HEK293T (cell line): Measurements from ENCODE around the gene KCNH4.

Source experiments
- CTCF ChIA-PET: fragments of 350-600 bp; formaldehyde crosslinking; extraction: SDS; loops from one replicate; lab custom pipeline; 2021; ENCODE audit warnings: antibody characterized with exemption, inconsistent platforms; lab: Yijun Ruan, JAX
- POLR2A ChIA-PET: fragments of 350-600 bp; formaldehyde crosslinking; extraction: SDS; loops from one replicate; lab custom pipeline; 2020; ENCODE audit warnings: antibody characterized with exemption, inconsistent platforms; lab: Yijun Ruan, JAX
- DNase-seq: peaks from one replicate; pipeline ENCODE4 v3.0.0; 2012; ENCODE audit warnings: mixed read lengths; ENCODE audit errors: extremely low spot score
- ARNT ChIP-seq: fragments of 450-650 bp; IDR thresholded peaks from 2 replicates; pipeline ENCODE4 v1.6.1; 2017; ENCODE audit warnings: mild to moderate bottlenecking
- BHLHE40 ChIP-seq: fragments of 450-650 bp; IDR thresholded peaks from 2 replicates; pipeline ENCODE4 v1.6.1; 2016; ENCODE audit warnings: mild to moderate bottlenecking, moderate library complexity, borderline replicate concordance
- CTBP1 ChIP-seq: fragments of 450-650 bp; IDR thresholded peaks from 2 replicates; pipeline ENCODE4 v1.6.1; 2016; ENCODE audit warnings: borderline replicate concordance
- ELF4 ChIP-seq: fragments of 450-650 bp; IDR thresholded peaks from 2 replicates; pipeline ENCODE4 v1.6.1; 2017; ENCODE audit warnings: antibody characterized with exemption
- FOXA1 ChIP-seq: fragments of 450-650 bp; IDR thresholded peaks from 2 replicates; pipeline ENCODE4 v1.6.1; 2016; ENCODE audit warnings: mild to moderate bottlenecking
- FOXK2 ChIP-seq: fragments of 450-650 bp; IDR thresholded peaks from 2 replicates; pipeline ENCODE4 v1.6.1; 2016; ENCODE audit warnings: mild to moderate bottlenecking
- FOXM1 ChIP-seq: fragments of 450-650 bp; IDR thresholded peaks from 2 replicates; pipeline ENCODE4 v1.6.1; 2017; ENCODE audit warnings: mild to moderate bottlenecking, borderline replicate concordance
- HDGF ChIP-seq: fragments of 450-650 bp; IDR thresholded peaks from 2 replicates; pipeline ENCODE4 v1.6.1; 2017; ENCODE audit warnings: antibody characterized with exemption, borderline replicate concordance
- L3MBTL2 ChIP-seq: fragments of 450-650 bp; conservative IDR thresholded peaks from 2 replicates; pipeline ENCODE4 v1.6.1; 2016; ENCODE audit warnings: mild to moderate bottlenecking
- LEF1 ChIP-seq: fragments of 450-650 bp; IDR thresholded peaks from 2 replicates; pipeline ENCODE4 v1.6.1; 2017; ENCODE audit warnings: mild to moderate bottlenecking, borderline replicate concordance
- NFRKB ChIP-seq: fragments of 450-650 bp; IDR thresholded peaks from 2 replicates; pipeline ENCODE4 v1.6.1; 2016; ENCODE audit warnings: mild to moderate bottlenecking, moderate library complexity
- SP1 ChIP-seq: fragments of 450-650 bp; IDR thresholded peaks from 2 replicates; pipeline ENCODE4 v1.6.1; 2017
- SUZ12 ChIP-seq: fragments of 450-650 bp; IDR thresholded peaks from 2 replicates; pipeline ENCODE4 v1.6.1; 2016; ENCODE audit warnings: mild to moderate bottlenecking
- TARDBP ChIP-seq: fragments of 450-650 bp; IDR thresholded peaks from 2 replicates; pipeline ENCODE4 v1.6.1; 2016
- ZNF384 ChIP-seq: fragments of 450-650 bp; IDR thresholded peaks from 2 replicates; pipeline ENCODE4 v1.6.1; 2016
- TF ChIP-seq, protein P1 (sequence below): fragments of 450-650 bp; IDR thresholded peaks from 2 replicates; pipeline ENCODE4 v1.6.1; 2016

The KCNH4 gene

DNA sequence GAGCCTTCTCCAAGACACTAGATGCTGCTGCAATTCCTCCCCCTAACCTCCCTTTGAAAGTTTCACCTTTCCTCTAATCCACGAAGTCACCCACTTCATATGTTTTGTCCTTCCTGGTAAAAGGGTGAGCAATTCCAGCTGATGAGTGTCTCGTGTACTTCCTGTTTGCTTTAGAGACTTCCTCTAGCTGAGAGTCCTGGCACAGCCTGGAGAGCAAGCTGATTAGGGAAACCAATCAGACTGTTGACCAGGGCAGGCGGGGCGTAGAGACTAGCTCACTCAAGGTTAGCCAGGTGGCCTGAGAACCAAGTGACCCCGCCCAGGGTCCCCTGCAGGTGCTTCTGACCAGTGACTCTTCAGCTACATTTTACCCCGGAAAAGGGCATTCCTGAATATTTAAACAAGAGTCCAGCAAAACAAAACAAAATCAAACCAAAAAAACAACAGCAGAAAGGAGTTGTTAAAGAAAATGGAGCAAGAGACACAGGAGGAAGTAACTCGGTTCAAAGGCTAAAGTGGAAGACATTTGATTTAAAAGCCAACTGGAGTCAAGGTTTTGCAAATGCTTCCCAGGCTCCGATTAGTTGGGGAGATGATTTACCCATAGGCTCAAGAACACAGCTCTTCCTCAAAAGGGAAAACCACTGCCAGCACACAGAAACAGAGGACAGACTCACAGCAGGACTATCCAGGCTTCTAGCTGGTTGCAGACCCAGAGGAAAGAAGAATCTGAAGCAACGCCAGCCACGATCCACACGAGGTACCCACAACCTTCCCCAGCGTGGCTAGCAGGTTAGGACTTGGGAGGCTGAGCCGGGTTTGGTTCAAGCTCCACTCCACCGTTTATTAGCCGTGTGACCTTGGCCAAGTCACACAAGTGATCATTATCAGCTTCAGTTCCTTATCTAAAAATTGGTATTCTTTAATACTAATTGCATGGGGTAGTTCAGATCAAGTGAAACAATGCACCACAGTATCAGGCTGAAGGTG is 45.0 kb downstream of the KCNH4 start:
- no peak for TF ChIP-seq L3MBTL2
- no peak for TF ChIP-seq FOXM1
- no peak for TF ChIP-seq SP1
- TF ChIP-seq, protein P1, sequence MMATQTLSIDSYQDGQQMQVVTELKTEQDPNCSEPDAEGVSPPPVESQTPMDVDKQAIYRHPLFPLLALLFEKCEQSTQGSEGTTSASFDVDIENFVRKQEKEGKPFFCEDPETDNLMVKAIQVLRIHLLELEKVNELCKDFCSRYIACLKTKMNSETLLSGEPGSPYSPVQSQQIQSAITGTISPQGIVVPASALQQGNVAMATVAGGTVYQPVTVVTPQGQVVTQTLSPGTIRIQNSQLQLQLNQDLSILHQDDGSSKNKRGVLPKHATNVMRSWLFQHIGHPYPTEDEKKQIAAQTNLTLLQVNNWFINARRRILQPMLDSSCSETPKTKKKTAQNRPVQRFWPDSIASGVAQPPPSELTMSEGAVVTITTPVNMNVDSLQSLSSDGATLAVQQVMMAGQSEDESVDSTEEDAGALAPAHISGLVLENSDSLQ = no peak
- TF ChIP-seq LEF1 = no peak
- TF ChIP-seq NFRKB = no peak
- no peak for TF ChIP-seq ARNT
- no peak for TF ChIP-seq HDGF
- TF ChIP-seq TARDBP = no peak
- TF ChIP-seq BHLHE40 = no peak
- TF ChIP-seq FOXA1 = no peak
- no peak for TF ChIP-seq FOXK2
- no peak for DNase-seq
- ChIA-PET POLR2A (interaction anchor here (1.1 to 2.7 kb wide), 3 partner anchors 15 to 119 kb away, joined by 3 to 15 read pairs (median 5); partner anchors contain the start of genes DNAJC7 and KAT2A), CTCF (interaction anchor here (0.6 kb wide), 1 partner anchor 1997 kb away, joined by 3 read pairs; no protein-coding TSS in a partner anchor)

GRCh38 chr17:42135151-42135550 is 45.8 kb downstream of the KCNH4 start:
- no peak for DNase-seq
- ChIA-PET CTCF (interaction anchor here (0.6 kb wide), 1 partner anchor 175 kb away, joined by 5 read pairs; no protein-coding TSS in a partner anchor), POLR2A (interaction anchor here (1.3 to 2.7 kb wide), 2 partner anchors 14 to 118 kb away, joined by 5 to 15 read pairs; partner anchors contain the start of genes DNAJC7 and KAT2A)
- no peak for TF ChIP-seq SUZ12
- TF ChIP-seq ZNF384 = no peak
- TF ChIP-seq FOXM1 = no peak
- TF ChIP-seq SP1 = no peak
- TF ChIP-seq HDGF = no peak
- TF ChIP-seq FOXK2 = no peak
- TF ChIP-seq ELF4 = no peak
- no peak for TF ChIP-seq LEF1
- TF ChIP-seq NFRKB = no peak
- no peak for TF ChIP-seq FOXA1
- no peak for TF ChIP-seq TARDBP
- TF ChIP-seq, protein P1 = no peak

DNA sequence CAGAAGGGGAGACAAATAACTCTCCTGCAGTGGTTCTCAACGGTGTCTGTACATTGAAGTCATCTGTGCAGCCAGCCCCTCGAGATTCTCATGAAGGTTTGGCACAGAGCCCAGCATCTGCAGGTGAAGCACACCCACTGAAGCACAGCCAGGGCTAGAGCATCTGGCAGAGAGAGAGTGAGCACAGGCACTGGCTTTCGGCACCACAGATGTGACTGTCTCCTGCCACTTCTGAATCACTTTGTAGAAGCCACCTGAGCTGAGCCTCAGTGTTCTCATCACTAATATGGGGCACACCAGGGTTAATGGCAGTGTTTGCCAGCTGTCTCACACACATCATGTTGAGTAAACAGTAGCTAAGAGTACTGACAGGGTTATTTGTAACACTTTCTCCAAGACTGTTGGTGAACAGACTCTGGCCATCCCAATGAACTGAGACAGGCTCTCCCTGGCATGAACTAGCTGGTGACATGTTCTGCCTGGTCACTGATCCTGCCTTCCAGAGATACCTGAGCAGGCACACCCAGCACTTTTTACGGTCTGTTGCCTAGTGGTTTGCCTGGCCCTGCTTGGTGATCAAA is 47.4 kb downstream of the KCNH4 start:
- TF ChIP-seq HDGF (no peak), ELF4 (no peak), NFRKB (no peak), ZNF384 (no peak)
- ChIA-PET CTCF (no interaction called here), POLR2A (interaction anchor here (1.1 to 2.7 kb wide), 3 partner anchors 13 to 203 kb away, joined by 3 to 15 read pairs (median 3); partner anchors contain the start of genes CNP, KAT2A and ODAD4)
- DNase-seq = no peak

DNA sequence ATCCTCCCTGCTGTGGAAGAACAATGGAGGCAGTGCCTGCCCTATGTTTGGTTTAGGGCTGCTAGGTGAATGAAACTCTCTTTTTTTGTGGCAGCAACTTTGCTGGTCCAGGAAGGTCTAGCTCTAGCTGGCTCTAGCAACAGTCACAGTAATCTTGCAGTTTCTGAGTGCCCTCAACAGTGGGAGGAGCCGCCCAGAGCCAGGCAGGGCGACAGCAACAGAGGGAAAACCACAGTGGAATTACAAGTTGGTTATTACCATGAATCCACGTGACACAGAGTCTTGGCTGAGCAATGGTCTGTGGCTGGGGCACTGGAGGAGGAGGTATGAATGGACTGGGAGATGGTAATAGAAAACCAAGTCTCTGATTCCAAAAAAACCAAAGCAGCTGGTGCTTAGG is 48.0 kb downstream of the KCNH4 start:
- no peak for DNase-seq
- ChIA-PET POLR2A (no interaction called here), CTCF (no interaction called here)
- TF ChIP-seq LEF1 = no peak
- no peak for TF ChIP-seq CTBP1

GRCh38 chr17:42131981-42132432 is 48.9 kb downstream of the KCNH4 start:
- TF ChIP-seq HDGF (no peak), ARNT (no peak), FOXA1 (no peak), L3MBTL2 (no peak), SP1 (no peak), ELF4 (no peak), LEF1 (no peak)
- TF ChIP-seq, protein P1 = no peak
- ChIA-PET POLR2A (interaction anchor here (3.9 kb wide), 1 partner anchor 11 kb away, joined by 25 read pairs; the partner anchor contains the start of gene KAT2A), CTCF (no interaction called here)
- no peak for DNase-seq

DNA sequence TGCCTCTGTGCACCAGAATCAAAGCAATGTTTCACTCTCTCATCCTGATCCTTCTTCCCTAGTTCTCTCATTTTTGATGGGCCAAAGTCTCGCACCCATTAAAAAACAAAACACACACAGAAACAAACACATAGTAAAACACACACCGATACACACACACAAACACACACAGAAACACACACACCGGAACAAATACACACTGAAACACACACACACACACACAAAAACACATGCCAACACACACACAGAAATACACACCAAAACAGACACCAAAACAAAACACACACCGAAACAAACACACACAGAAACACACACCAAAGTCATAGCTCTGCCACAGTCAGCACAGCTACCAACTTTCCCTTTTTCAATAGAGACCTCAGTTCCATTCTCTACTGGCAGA is 49.7 kb downstream of the KCNH4 start:
- ChIA-PET CTCF (no interaction called here), POLR2A (interaction anchor here (3.9 kb wide), 1 partner anchor 10 kb away, joined by 25 read pairs; the partner anchor contains the start of gene KAT2A)
- TF ChIP-seq ZNF384 (no peak), ARNT (no peak), BHLHE40 (no peak), FOXA1 (no peak), TARDBP (no peak), FOXM1 (no peak), FOXK2 (no peak), HDGF (no peak), ELF4 (no peak), CTBP1 (no peak), L3MBTL2 (no peak), LEF1 (no peak), SUZ12 (no peak), SP1 (no peak), NFRKB (no peak)
- TF ChIP-seq, protein P1 = no peak
- DNase-seq = no peak
